Panc1 (cell line): ENCODE measurements around the gene PKP4. TPM values are rescaled to one million over a fixed set of nuclear protein-coding genes. Genes with fewer than 3 reads are reported as not detected.

Experiments
- ATAC-seq: fragments of 200-7000 bp; cut with Tn5 transposase; 2 replicates; pipeline ENCODE4 v1.9.1; 2020; ENCODE audit warnings: mild to moderate bottlenecking, moderate library complexity
- BruUV-seq: library from RNA; stranded (reverse); fragments of 400-500 nt; replicated peaks from 2 replicates; lab custom pipeline; 2021; lab: Mats Ljungman, UMichigan
- CTCF ChIA-PET: fragments of 300-600 bp; sonication (Branson Sonifier 250); formaldehyde crosslinking; loops from one replicate; lab custom pipeline; 2022; ENCODE audit warnings: antibody characterized with exemption; lab: Charles Lee
- POLR2A ChIA-PET: fragments of 300-600 bp; sonication (Branson Sonifier 250); formaldehyde crosslinking; loops from one replicate; lab custom pipeline; 2022; ENCODE audit warnings: antibody characterized with exemption; lab: Charles Lee
- DNase-seq: peaks from one replicate; pipeline ENCODE4 v3.0.0-alpha.2; 2010; ENCODE audit warnings: low read depth, low spot score
- H3K27ac ChIP-seq: 2 replicates; pipeline ENCODE4 v1.5.1; 2011; ENCODE audit warnings: mild to moderate bottlenecking, low read length, inconsistent platforms
- H3K27me3 ChIP-seq: fragments of 200-500 bp; sonication (Bioruptor generic); 2 replicates; pipeline ENCODE4 v1.6.0; 2014; ENCODE audit warnings: low read length, inconsistent platforms; ENCODE audit not compliant: control insufficient read depth, insufficient read depth
- H3K36me3 ChIP-seq: fragments of 200-500 bp; sonication (Bioruptor generic); 2 replicates; pipeline ENCODE4 v1.5.1; 2014; ENCODE audit warnings: inconsistent platforms, mild to moderate bottlenecking, low read length, moderate library complexity; ENCODE audit not compliant: control insufficient read depth, insufficient read depth
- H3K4me1 ChIP-seq: 2 replicates; pipeline ENCODE4 v1.5.1; 2011; ENCODE audit warnings: inconsistent platforms, mild to moderate bottlenecking, low read length, moderate library complexity; ENCODE audit not compliant: control insufficient read depth, insufficient read depth
- H3K4me3 ChIP-seq, 2 experiments: 2 replicates each; pipeline ENCODE4 v1.5.1; 2011 to 2012; ENCODE audit warnings: low read depth in 2 of 2, low read length in 2 of 2, mild to moderate bottlenecking in 2 of 2, inconsistent platforms in 1 of 2, moderate library complexity in 1 of 2
- H3K9me3 ChIP-seq: fragments of 200-500 bp; sonication (Bioruptor generic); 2 replicates; pipeline ENCODE4 v1.5.1; 2014; ENCODE audit warnings: low read depth, mild to moderate bottlenecking, inconsistent platforms, low read length, moderate library complexity; ENCODE audit not compliant: control insufficient read depth, insufficient read depth
- POLR2AphosphoS5 ChIP-seq: IDR thresholded peaks from 2 replicates; pipeline ENCODE4 v1.6.1; 2012; ENCODE audit warnings: mild to moderate bottlenecking, low read depth, low read length, moderate library complexity
- SIN3A ChIP-seq: IDR thresholded peaks from 2 replicates; pipeline ENCODE4 v1.6.1; 2012; ENCODE audit warnings: low read depth, mild to moderate bottlenecking, low read length, moderate library complexity, borderline replicate concordance; ENCODE audit not compliant: insufficient read depth
- TCF7L2 ChIP-seq: IDR thresholded peaks from 2 replicates; pipeline ENCODE4 v1.6.1; 2011; ENCODE audit warnings: mild to moderate bottlenecking, low read depth, low read length, inconsistent platforms
- in situ Hi-C: cut with HindIII; loops from 2 replicates; pipeline ENCODE4 v1.10.0; 2016; ENCODE audit warnings: low sequenced_read_pairs, low pct_unique_long_range_greater_than_20kb
- intact Hi-C: fragments of 100-400 bp; cut with micrococcal nuclease; formaldehyde crosslinking; loops from one replicate; pipeline ENCODE4 v1.10.0; 2022; ENCODE audit not compliant: unreplicated experiment
- total RNA-seq: library from RNA; stranded (reverse); gene quantifications from one replicate; pipeline ENCODE4 v1.2.1, GENCODE V29; 2021; ENCODE audit not compliant: unreplicated experiment
- TF ChIP-seq, protein P1 (sequence below): fragments of 450-650 bp; IDR thresholded peaks from 2 replicates; pipeline ENCODE4 v1.5.1; 2017; ENCODE audit warnings: mild to moderate bottlenecking
- TF ChIP-seq, protein P2 (sequence below), 2 experiments: IDR thresholded peaks; 2 replicates each; pipeline ENCODE4 v1.6.1; 2011 to 2012; ENCODE audit warnings: low read depth in 2 of 2, control low read depth in 1 of 2, low read length in 1 of 2, mild to moderate bottlenecking in 1 of 2, moderate library complexity in 1 of 2; ENCODE audit not compliant: insufficient read depth in 1 of 2

PKP4 gene
- total RNA-seq, 1 experiment from 2014 or later = 81.7 TPM

DNA sequence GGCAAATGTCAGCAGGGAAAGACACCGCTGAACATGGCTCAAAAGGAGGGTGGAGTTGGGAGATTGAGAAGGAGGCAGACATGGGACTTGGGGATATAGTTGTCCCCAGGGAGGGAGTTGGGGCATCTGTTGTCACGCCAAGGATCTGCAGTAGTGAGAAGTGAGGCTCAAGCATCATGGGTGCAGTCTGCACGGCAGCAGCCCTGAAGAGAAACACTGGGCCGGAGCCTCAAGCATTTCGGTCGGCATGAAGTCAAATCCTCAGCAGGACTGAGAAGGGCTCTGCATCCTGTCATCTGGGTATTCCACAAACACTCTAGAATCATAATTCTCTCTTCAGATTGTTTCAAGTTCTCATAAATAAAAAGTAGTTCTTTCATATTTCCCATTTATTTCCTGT is 205.7 kb downstream of the PKP4 start:
- DNase-seq = no peak
- no TSS peak for BruUV-seq
- POLR2A ChIA-PET = no interaction called here
- H3K9me3 ChIP-seq = no peaks in the 10 kb centered on the region
- no peaks in the 10 kb centered on the region for H3K27me3 ChIP-seq
- CTCF ChIA-PET = no interaction called here
- no peak overlapping the region for H3K4me3 ChIP-seq
- in situ Hi-C loops (no loop called here), intact Hi-C loops (no loop called here)
- peaks cover 17% of the 10 kb centered on the region for H3K36me3 ChIP-seq
- H3K27ac ChIP-seq = no peak overlapping the region
- no peak for TF ChIP-seq TCF7L2
- TF ChIP-seq SIN3A = no peak
- TF ChIP-seq, protein P1, sequence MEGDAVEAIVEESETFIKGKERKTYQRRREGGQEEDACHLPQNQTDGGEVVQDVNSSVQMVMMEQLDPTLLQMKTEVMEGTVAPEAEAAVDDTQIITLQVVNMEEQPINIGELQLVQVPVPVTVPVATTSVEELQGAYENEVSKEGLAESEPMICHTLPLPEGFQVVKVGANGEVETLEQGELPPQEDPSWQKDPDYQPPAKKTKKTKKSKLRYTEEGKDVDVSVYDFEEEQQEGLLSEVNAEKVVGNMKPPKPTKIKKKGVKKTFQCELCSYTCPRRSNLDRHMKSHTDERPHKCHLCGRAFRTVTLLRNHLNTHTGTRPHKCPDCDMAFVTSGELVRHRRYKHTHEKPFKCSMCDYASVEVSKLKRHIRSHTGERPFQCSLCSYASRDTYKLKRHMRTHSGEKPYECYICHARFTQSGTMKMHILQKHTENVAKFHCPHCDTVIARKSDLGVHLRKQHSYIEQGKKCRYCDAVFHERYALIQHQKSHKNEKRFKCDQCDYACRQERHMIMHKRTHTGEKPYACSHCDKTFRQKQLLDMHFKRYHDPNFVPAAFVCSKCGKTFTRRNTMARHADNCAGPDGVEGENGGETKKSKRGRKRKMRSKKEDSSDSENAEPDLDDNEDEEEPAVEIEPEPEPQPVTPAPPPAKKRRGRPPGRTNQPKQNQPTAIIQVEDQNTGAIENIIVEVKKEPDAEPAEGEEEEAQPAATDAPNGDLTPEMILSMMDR = no peak
- no peak for TF ChIP-seq POLR2AphosphoS5
- TF ChIP-seq, protein P2, sequence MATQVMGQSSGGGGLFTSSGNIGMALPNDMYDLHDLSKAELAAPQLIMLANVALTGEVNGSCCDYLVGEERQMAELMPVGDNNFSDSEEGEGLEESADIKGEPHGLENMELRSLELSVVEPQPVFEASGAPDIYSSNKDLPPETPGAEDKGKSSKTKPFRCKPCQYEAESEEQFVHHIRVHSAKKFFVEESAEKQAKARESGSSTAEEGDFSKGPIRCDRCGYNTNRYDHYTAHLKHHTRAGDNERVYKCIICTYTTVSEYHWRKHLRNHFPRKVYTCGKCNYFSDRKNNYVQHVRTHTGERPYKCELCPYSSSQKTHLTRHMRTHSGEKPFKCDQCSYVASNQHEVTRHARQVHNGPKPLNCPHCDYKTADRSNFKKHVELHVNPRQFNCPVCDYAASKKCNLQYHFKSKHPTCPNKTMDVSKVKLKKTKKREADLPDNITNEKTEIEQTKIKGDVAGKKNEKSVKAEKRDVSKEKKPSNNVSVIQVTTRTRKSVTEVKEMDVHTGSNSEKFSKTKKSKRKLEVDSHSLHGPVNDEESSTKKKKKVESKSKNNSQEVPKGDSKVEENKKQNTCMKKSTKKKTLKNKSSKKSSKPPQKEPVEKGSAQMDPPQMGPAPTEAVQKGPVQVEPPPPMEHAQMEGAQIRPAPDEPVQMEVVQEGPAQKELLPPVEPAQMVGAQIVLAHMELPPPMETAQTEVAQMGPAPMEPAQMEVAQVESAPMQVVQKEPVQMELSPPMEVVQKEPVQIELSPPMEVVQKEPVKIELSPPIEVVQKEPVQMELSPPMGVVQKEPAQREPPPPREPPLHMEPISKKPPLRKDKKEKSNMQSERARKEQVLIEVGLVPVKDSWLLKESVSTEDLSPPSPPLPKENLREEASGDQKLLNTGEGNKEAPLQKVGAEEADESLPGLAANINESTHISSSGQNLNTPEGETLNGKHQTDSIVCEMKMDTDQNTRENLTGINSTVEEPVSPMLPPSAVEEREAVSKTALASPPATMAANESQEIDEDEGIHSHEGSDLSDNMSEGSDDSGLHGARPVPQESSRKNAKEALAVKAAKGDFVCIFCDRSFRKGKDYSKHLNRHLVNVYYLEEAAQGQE (IDR thresholded peaks at IDR 0.05; ENCODE audit: insufficient read depth in 1 of 2, low read depth in 2 of 2, low read length in 1 of 2) = no peak
- ATAC-seq = no peak
- H3K4me1 ChIP-seq = no peaks in the 10 kb centered on the region

DNA sequence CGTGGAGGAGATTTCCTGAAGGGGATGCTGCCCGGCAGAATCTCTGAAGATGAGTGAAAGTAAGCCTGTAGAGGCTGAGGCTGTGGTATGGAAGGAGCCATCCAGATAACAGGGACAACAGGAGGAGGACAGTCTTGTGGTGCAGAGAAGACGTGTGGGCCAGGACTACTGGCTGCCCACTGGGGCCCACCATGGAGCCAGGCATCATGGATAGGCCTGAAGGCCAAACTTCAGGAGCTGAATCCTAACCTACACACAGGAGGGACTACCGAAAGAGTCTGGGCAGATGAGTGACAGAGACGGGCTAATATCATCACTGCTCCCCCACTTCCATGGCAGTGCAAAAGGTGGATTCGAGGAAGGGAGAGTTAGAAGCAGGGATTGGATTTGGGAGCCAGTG is 207.0 kb downstream of the PKP4 start:
- in situ Hi-C loops (no loop called here), intact Hi-C loops (no loop called here)
- ChIA-PET CTCF (no interaction called here), POLR2A (no interaction called here)
- no peaks in the 10 kb centered on the region for H3K27me3 ChIP-seq
- TF ChIP-seq SIN3A = no peak
- no peak for TF ChIP-seq TCF7L2
- TF ChIP-seq, protein P2 (IDR thresholded peaks at IDR 0.05; ENCODE audit: insufficient read depth in 1 of 2, low read depth in 2 of 2, low read length in 1 of 2) = no peak
- no peak for TF ChIP-seq POLR2AphosphoS5
- TF ChIP-seq, protein P1 = no peak
- ATAC-seq = 0 out of 2 replicates have a peak, but pooled peaks have one; percentile 45
- no peak for DNase-seq
- H3K9me3 ChIP-seq = no peaks in the 10 kb centered on the region
- no peak overlapping the region for H3K27ac ChIP-seq
- H3K4me3 ChIP-seq = no peak overlapping the region
- no TSS peak for BruUV-seq
- H3K36me3 ChIP-seq = peaks cover 12% of the 10 kb centered on the region
- H3K4me1 ChIP-seq = no peaks in the 10 kb centered on the region
